A673 (cell line): ENCODE results near the gene HYAL3.

Experiments used
- CTCF ChIP-seq: fragments of 300-800, 200-600 bp; sonication (generic); conservative IDR thresholded peaks from 2 replicates; pipeline ENCODE4 v1.5.1; 2017; ENCODE audit warnings: low read depth, mild to moderate bottlenecking, antibody characterized with exemption, low read length, moderate library complexity, mixed read lengths
- EZH2 ChIP-seq: fragments of 200-600 bp; sonication (generic); IDR thresholded peaks from 2 replicates; pipeline ENCODE4 v1.6.1; 2017; ENCODE audit warnings: borderline replicate concordance, low read depth, mild to moderate bottlenecking, mixed read lengths, antibody characterized with exemption, low read length; ENCODE audit not compliant: poor library complexity, severe bottlenecking

DNA sequence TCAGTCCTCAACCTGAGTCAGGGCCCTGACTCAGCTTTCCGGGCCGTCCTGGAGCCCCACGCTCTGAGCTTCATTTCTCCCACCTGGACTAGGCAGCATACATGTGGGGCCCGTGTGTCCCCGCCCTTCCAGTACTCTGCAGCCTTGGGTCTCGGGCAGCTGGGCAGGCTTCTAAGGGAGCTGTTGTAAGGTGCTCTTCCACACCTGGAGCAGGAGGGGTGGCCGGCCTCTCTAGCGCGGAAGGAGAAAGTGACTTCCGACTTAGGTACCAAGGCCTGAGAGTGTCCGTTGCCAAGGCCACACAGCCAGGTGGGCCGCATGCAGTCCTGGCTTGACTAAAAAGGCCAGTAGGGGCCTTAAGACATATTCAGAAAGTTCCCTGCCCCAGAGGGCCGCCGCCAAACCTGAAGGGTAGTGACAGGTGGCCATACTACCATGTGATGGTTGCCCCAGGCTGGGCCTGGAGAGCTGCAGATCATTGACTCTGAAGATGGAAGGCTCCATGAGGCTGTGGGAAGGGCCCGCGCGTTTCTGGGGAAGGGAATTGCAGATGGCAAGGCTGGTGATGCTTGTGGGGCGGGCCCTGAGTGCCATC, 39.7 kb downstream of the HYAL3 start:
- TF ChIP-seq CTCF (no peak), EZH2 (no peak)
